Activated naive CD8-positive, alpha-beta T cell treated with anti-CD3 and anti-CD28 coated beads, Interleukin-2, amount 50 U/mL, for 24 hours (primary cell): ENCODE data around the gene ZNF768.
"Not testable (repeated sequence)": the region's sequence is repeated elsewhere in the genome, so short reads cannot be mapped to it uniquely, and the experiment has no call there.

Experiments
- ATAC-seq: fragments of 150-1000 bp; cut with Tn5 transposase; one replicate; pipeline ENCODE4 v1.10.0; 2021
- DNase-seq: peaks from one replicate; pipeline ENCODE4 v3.0.0; 2021
- H3K27ac Mint-ChIP-seq: one replicate; pipeline ENCODE4 v1.8.0; 2021; ENCODE audit warnings: mild to moderate bottlenecking, mixed read lengths
- H3K27me3 Mint-ChIP-seq: one replicate; pipeline ENCODE4 v1.8.0; 2021; ENCODE audit warnings: mixed read lengths
- H3K36me3 Mint-ChIP-seq: one replicate; pipeline ENCODE4 v1.8.0; 2021; ENCODE audit warnings: low read depth, mixed read lengths
- H3K4me1 Mint-ChIP-seq: one replicate; pipeline ENCODE4 v1.8.0; 2021; ENCODE audit warnings: mixed read lengths
- H3K4me3 Mint-ChIP-seq: one replicate; pipeline ENCODE4 v1.8.0; 2021; ENCODE audit warnings: mild to moderate bottlenecking, moderate library complexity, mixed read lengths
- H3K9me3 Mint-ChIP-seq: one replicate; pipeline ENCODE4 v1.8.0; 2021; ENCODE audit warnings: mixed read lengths

Gene ZNF768

GRCh38 chr16:30485818-30486436 is 40.4 kb downstream of the ZNF768 start:
- Mint-ChIP-seq H3K36me3 (peaks cover 62% of the 10 kb centered on the region), H3K27me3 (no peaks in the 10 kb centered on the region), H3K4me1 (peaks cover 38% of the 10 kb centered on the region), H3K4me3 (no peak overlapping the region), H3K9me3 (no peaks in the 10 kb centered on the region), H3K27ac (no peak overlapping the region)
- ATAC-seq (no peak), DNase-seq (no peak)

DNA sequence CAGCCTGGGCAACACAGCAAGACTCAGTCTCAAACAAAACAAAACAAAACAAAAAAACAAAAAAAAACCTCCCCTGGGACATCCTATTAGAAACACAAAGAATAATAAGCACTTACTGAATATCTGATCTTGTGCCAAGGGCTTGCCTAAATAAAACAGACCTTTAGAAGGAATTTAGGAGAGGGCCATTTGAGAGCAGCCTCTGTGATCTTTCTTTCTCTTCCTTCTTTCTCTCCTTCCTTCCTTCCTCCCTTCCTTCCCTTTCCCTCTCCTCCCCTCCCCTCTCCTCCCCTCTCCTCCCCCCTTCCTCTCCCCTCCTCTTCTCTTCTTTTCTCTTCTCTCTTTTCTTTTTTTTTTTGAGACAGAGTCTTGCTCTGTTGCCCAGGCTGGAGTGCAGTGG is 41.5 kb downstream of the ZNF768 start:
- no peak for ATAC-seq
- no peak for DNase-seq
- H3K27me3 Mint-ChIP-seq = no peaks in the 10 kb centered on the region
- no peak overlapping the region for H3K27ac Mint-ChIP-seq
- peaks cover 62% of the 10 kb centered on the region for H3K36me3 Mint-ChIP-seq
- no peaks in the 10 kb centered on the region for H3K9me3 Mint-ChIP-seq
- H3K4me1 Mint-ChIP-seq = peaks cover 40% of the 10 kb centered on the region
- no peak overlapping the region for H3K4me3 Mint-ChIP-seq

GRCh38 chr16:30482366-30482765 is 44.0 kb downstream of the ZNF768 start:
- H3K9me3 Mint-ChIP-seq = no peaks in the 10 kb centered on the region
- no peaks in the 10 kb centered on the region for H3K27me3 Mint-ChIP-seq
- no peak overlapping the region for H3K4me3 Mint-ChIP-seq
- peak overlapping the region; percentile 57 for H3K27ac Mint-ChIP-seq
- ATAC-seq (peak; percentile 39), DNase-seq (no peak)
- peaks cover 59% of the 10 kb centered on the region for H3K36me3 Mint-ChIP-seq
- H3K4me1 Mint-ChIP-seq = peaks cover 32% of the 10 kb centered on the region

- no peak for DNase-seq
- Mint-ChIP-seq H3K4me1 (peaks cover 36% of the 10 kb centered on the region), H3K4me3 (no peak overlapping the region), H3K27ac (no peak overlapping the region), H3K36me3 (peaks cover 63% of the 10 kb centered on the region), H3K9me3 (no peaks in the 10 kb centered on the region), H3K27me3 (no peaks in the 10 kb centered on the region)
- no peak for ATAC-seq
Observed at GRCh38 chr16:30481381-30481780, 45.0 kb downstream of the ZNF768 start.

GRCh38 chr16:30478766-30479478 is 47.4 kb downstream of the ZNF768 start:
- Mint-ChIP-seq H3K27ac (no peak overlapping the region), H3K4me3 (no peak overlapping the region), H3K9me3 (no peaks in the 10 kb centered on the region), H3K4me1 (peaks cover 53% of the 10 kb centered on the region), H3K36me3 (peaks cover 69% of the 10 kb centered on the region), H3K27me3 (no peaks in the 10 kb centered on the region)
- ATAC-seq (no peak), DNase-seq (no peak)

DNA sequence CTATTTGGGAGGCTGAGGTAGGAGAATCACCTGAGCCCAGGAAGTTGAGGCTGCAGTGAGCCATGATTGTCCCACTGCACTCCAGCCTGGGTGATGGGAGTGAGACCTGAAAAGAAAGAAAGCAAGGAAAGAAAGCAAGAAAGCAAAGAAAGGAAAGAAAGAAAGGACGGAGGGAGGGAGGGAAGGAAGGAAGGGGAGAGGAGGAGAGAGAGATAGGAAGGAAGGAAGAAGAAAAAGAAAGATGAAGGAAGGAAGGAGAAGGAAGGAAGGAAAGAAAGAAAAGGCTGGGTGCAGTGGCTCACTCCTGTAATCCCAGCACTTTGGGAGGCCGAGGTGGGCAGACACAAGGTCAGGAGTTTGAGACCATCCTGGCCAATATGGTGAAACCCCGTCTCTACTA is 48.6 kb downstream of the ZNF768 start:
- not testable (repeated sequence) for ATAC-seq, DNase-seq, H3K4me3 Mint-ChIP-seq

DNA sequence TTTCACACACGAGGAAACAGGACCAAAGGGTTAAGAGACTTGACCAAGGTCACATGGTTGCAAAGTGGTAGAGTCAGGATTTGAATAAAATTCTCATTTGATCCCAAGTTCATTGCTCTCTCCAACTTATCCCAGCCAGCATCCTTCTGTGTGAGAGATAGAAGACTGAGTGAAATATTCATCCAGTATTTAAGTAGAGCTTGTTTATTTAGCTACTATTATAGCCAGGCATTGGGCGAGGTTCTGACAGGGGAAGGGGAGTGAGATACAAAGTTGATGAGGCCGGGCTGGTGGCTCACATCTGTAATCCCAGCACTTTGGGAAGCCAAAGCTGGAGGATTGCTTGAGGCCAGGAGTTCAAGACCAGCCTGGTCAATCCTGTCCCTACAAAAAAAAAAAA is 49.4 kb downstream of the ZNF768 start:
- H3K4me3 Mint-ChIP-seq = no peak overlapping the region
- no peaks in the 10 kb centered on the region for H3K27me3 Mint-ChIP-seq
- H3K27ac Mint-ChIP-seq = no peak overlapping the region
- H3K9me3 Mint-ChIP-seq = no peaks in the 10 kb centered on the region
- ATAC-seq = no peak
- peaks cover 62% of the 10 kb centered on the region for H3K36me3 Mint-ChIP-seq
- peaks cover 66% of the 10 kb centered on the region for H3K4me1 Mint-ChIP-seq
- DNase-seq = no peak

More for the DNA sequence above, 48.6 kb downstream of the ZNF768 start:
- H3K9me3 Mint-ChIP-seq, H3K27ac Mint-ChIP-seq, H3K27me3 Mint-ChIP-seq: not testable (repeated sequence)
- H3K4me1 Mint-ChIP-seq = peaks cover 62% of the 10 kb centered on the region
- peaks cover 68% of the 10 kb centered on the region for H3K36me3 Mint-ChIP-seq

DNA sequence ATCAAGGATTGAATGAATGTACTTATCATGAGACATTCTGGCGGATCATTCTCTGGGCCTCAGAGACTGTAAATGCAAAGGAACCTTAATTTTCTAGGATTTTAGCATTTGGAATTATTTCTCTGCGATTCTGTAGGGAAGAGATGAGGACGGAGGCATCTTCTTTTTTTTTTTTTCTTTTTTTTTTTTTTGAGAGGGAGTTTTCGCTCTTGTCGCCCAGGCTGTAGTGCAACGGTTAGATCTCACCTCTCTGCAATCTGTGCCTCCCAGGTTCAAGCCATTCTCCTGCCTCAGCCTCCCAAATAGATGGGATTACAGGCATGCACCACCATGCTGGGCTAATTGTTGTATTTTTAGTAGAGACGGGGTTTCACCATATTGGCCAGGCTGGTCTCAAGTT is 51.7 kb downstream of the ZNF768 start:
- peak overlapping the region; percentile 97 for H3K4me3 Mint-ChIP-seq
- peaks cover 76% of the 10 kb centered on the region for H3K4me1 Mint-ChIP-seq
- no peaks in the 10 kb centered on the region for H3K27me3 Mint-ChIP-seq
- H3K9me3 Mint-ChIP-seq = no peaks in the 10 kb centered on the region
- DNase-seq = no peak
- peak overlapping the region; percentile 73 for H3K27ac Mint-ChIP-seq
- peaks cover 45% of the 10 kb centered on the region for H3K36me3 Mint-ChIP-seq
- no peak for ATAC-seq

DNA sequence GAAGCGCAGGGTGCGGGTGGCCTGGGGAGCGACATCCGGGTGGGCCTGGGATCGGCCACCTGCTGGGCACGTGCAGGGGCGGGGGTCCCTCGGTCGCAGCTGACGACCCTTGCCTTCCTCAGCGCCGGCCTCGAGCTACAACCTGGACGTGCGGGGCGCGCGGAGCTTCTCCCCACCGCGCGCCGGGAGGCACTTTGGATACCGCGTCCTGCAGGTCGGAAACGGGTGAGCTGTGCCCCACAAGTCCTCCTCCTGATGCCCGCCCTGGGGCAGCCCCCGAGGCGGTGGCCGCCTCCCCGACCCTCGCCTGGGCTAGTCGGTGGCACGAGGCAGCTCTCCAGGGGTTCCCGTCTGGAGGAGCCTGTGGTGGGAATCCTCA is 52.3 kb downstream of the ZNF768 start:
- DNase-seq (no peak), ATAC-seq (no peak)
- Mint-ChIP-seq H3K27me3 (no peaks in the 10 kb centered on the region), H3K9me3 (no peaks in the 10 kb centered on the region), H3K4me3 (peak overlapping the region; percentile 97), H3K4me1 (peaks cover 81% of the 10 kb centered on the region), H3K27ac (peak overlapping the region; percentile 93), H3K36me3 (peaks cover 42% of the 10 kb centered on the region)
